HG02840 (cell line): ENCODE results near the gene DACH1.

Experiments
- ATAC-seq: cut with Tn5 transposase; IDR thresholded peaks from one replicate; pipeline ENCODE4 v1.9.1; 2021; ENCODE audit warnings: mild to moderate bottlenecking, moderate library complexity, moderate number of reproducible peaks; ENCODE audit not compliant: unreplicated experiment, low FRiP score

DACH1 gene

DNA sequence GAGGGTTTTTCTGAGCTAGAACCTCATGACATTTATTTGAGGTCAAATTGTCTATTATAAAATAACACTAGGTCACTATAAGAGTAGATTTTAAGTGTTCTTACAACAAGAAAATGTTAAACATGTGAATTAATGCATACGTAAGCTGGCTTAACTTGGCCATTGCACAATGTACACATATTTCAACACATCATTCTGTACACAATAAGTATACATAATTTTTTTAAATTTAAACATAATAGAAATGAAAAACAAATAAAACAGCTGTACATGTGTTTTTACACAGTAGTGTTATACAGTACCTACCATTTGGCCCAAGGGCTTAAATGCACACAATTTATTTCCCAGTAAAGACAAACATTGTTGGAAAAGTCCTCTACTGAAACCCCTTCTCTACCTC is 269.9 kb downstream of the DACH1 start:
- no peak for ATAC-seq

DNA sequence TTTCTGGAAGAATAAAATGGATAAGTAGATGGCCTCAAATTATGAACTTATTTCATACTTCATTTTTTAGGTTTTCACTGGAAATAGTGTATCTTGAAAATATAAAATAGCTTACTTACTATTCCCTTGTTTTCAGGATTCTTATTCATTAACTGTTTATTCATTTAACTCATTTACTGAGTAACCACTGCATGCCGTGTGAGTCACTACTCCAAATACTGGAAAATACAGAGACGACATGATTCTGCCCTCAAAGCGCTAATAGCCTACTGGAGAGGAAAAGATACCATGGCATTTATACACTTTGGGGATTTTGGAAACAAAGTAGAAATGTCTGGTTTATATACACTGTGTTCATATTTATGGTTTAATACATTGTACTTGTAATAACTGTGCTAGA is 270.9 kb downstream of the DACH1 start:
- no peak for ATAC-seq

- ATAC-seq, result no peak
These were observed 273.4 kb downstream of the DACH1 start for GRCh38 chr13:71593566-71593965.

- ATAC-seq, result no peak
These were observed 275.6 kb downstream of the DACH1 start for GRCh38 chr13:71591374-71591773.

DNA sequence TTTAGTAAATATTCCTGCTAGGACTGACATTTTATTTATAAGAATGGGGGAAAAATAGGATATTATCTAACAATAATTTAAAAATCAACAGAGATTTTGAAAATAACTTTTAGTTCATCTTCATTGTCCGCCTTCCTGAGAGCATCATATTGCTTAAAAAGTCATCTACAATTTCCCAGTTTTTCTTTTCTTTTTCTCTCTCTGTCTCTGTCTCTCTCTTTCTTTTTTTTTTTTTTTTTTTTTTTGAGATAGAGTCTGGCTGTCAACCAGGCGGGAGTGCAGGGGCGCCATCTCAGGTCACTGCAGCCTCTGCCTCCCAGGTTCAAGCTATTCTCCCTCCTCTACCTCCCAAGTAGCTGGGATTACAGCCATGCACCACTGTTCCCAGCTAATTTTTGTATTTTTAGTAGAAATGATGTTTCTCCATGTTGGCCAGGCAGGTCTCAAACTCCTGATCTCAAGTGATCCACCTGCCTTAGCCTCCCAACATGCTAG is 276.3 kb downstream of the DACH1 start:
- ATAC-seq, result no peak

GRCh38 chr13:71589032-71589431 is 278.0 kb downstream of the DACH1 start:
- no peak for ATAC-seq

GRCh38 chr13:71587817-71588216 is 279.2 kb downstream of the DACH1 start:
- ATAC-seq, result no peak

DNA sequence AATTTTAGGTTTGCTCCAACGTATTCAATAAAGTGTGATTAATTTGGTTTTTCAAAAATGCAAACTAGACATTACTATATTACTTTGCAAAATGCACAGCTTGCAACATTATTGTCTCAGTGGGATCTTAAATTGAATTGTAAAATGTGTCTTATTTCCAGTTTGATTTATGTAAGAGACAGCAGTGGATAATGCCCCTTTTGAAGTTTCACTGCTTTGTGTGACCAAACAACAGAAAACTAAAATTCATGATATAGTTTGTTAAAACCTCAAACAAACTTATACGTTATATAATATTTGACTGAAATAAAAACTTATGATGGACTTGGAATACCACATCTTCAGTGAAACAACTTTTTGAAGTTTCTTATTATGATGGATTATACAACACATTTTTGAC is 279.8 kb downstream of the DACH1 start:
- ATAC-seq, result no peak

GRCh38 chr13:71583581-71583980 is 283.4 kb downstream of the DACH1 start:
- no peak for ATAC-seq

DNA sequence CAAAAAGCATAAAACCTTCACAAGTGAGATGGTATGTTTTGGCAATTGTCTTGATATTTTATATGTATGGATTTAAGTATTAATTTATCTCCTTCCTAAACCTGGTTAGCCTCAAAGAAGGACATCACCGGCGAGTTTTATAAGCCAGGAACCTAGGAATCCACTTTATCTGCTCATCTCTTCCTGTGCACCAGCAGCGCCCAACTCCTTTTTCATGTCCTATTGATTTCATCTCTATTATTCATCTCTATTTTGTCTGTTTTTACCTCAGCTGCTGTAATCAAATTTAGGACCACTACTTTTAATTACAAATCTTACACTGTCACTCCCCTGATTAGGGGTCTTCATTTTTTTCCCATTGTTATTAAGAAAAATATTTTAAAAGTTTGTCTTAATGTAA is 286.4 kb downstream of the DACH1 start:
- no peak for ATAC-seq

- ATAC-seq, result no peak
These were observed 289.0 kb downstream of the DACH1 start for GRCh38 chr13:71578048-71578447.

GRCh38 chr13:71577127-71577526 is 289.9 kb downstream of the DACH1 start:
- ATAC-seq, result no peak

- no peak for ATAC-seq
These were observed 290.4 kb downstream of the DACH1 start for GRCh38 chr13:71576571-71576970.

- ATAC-seq, result no peak
These were observed 320.1 kb downstream of the DACH1 start for GRCh38 chr13:71546881-71547280.

GRCh38 chr13:71540098-71540497 is 326.9 kb downstream of the DACH1 start:
- no peak for ATAC-seq

- ATAC-seq, result no peak
These were observed 330.8 kb downstream of the DACH1 start for GRCh38 chr13:71536201-71536600.

DNA sequence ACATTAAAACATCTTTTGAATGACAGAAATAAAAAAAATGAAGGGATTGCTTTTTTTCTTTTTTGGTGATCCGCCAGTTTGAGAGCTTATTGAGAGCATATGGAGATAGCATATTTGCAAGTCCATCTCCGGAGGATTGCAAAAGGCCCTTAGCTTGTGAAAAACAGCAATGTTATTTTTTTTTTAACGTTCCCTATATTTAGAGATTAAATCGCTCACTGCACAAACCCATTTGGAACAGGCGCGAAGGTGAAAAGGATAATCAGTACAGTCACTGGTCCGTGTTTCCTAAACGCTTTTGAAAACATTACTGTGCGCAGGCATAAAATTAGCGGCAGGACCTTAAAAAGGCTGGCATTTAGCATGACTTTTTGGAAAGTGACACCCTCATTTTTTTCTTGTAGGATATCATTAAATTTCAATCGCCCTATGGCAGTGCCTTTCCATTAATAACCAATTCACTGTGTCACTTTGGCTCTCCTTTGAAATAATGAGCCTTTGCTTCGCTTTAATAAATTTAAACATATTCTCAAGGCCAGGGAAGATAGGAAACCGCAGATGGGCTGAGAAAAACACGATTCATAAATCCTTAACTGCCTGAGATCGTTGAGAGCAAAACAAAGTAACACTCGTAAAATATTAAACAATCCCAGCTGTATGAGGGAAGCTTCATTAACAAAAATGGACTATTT is 342.2 kb downstream of the DACH1 start:
- ATAC-seq, result no peak

DNA sequence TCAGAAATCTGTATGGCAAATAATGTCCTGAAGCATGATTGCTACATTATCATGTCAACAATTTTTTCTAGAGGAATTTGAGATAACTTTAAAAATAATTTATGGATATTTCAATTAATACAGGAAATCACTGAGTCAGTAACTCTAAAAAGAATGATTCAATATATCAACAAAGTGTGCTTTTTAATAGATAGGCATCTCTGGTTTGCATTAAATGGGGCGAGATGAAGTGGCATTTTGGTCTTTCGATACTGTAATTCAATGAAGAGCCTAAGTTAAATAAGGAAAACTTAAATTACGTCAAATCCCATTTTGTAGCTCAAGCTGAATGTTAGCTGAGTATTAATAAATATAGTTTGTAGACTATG is 342.8 kb downstream of the DACH1 start:
- ATAC-seq, result no peak

DNA sequence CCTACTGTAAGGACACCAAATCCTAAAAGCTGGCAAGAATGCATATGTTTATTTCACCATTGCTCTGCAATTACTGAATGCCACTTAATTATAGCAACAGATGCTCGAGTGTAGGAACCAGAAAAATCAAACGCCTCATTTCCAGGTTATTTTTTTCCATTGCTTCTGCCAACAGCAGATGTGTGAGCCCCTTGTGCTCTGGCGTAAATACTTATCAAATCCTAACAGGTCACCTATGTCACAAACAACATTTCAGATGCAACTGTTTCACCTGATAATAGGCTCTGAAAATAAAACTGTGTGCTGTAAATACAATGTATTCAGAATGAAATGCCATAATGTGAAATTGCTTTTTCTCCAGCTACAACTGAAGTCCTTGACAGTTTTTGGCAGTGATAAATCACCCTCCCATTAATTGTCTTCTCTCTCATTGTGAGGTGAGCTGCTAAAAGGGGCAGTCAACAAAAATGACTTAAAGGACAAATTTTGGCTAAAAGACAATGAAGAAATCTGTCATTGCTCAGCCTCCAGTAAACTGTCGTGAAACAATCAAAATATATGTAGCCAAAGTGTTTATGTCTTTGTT is 344.0 kb downstream of the DACH1 start:
- no peak for ATAC-seq

DNA sequence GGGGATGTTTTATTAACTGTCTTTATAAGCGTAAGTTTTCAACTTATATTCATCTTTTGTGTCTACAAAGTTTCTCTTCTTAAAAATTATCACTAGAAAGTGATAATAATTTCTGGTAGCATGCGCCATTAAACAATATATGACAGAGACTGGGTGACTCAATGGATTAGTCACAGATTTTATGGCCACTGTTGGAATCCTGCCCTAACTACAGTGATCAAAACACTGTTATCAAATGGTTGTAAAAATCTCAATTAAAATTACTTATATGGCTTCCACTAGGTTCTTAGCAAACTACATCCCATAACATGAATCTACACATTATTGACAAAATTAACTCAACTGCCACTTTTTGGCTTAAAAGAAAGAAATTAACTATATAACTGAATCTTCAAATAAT is 350.0 kb downstream of the DACH1 start:
- no peak for ATAC-seq

GRCh38 chr13:71516521-71516920 is 350.5 kb downstream of the DACH1 start:
- no peak for ATAC-seq

GRCh38 chr13:71515744-71516038 is 351.3 kb downstream of the DACH1 start:
- ATAC-seq, result no peak
